Bronchial epithelial cell (primary cell): ENCODE measurements around the gene GOLGA5. TPM values are rescaled to one million over a fixed set of nuclear protein-coding genes. Genes with fewer than 3 reads are reported as not detected.
A peak's percentile ranks its signal among the peaks of the same experiment; 100 is the strongest.

ENCODE experiments used
- DNase-seq: peaks from one replicate; pipeline ENCODE4 v3.0.0-alpha.2; 2010; ENCODE audit warnings: low read depth
- FAIRE-seq: peaks from 2 replicates; lab custom pipeline; 2011; peaks lifted over from hg19 to GRCh38; lab: Jason Lieb, UNC
- H3K27me3 ChIP-seq: 2 replicates; pipeline ENCODE4 v1.5.1; 2011; ENCODE audit warnings: low read length; ENCODE audit not compliant: control insufficient read depth, insufficient read depth
- H3K36me3 ChIP-seq: 2 replicates; pipeline ENCODE4 v1.5.1; 2011; ENCODE audit warnings: low read length; ENCODE audit not compliant: control insufficient read depth, insufficient read depth
- H3K4me3 ChIP-seq: 2 replicates; pipeline ENCODE4 v1.5.1; 2011; ENCODE audit warnings: mild to moderate bottlenecking, low read depth, low read length, control low read depth
- total RNA-seq: library from RNA; depleted of rRNA; stranded (reverse); fragments of >200 nt; gene quantifications from 2 replicates; pipeline ENCODE4 v1.2.1, GENCODE V29; 2014
- TF ChIP-seq, protein P1 (sequence below): IDR thresholded peaks from 2 replicates; pipeline ENCODE4 v1.5.1; 2011; ENCODE audit warnings: mild to moderate bottlenecking, moderate library complexity, low read length, control low read depth, inconsistent platforms; ENCODE audit not compliant: insufficient read depth, severe bottlenecking

The GOLGA5 gene
- total RNA-seq, 1 donor from 2014 or later, result 41.9 TPM

GRCh38 chr14:92874962-92875661 is 81.0 kb downstream of the GOLGA5 start:
- Histone ChIP-seq H3K36me3 (no peaks in the 10 kb centered on the region), H3K27me3 (peaks cover 6% of the 10 kb centered on the region), H3K4me3 (no peak overlapping the region)
- FAIRE-seq, result no peak
- TF ChIP-seq, protein P1, sequence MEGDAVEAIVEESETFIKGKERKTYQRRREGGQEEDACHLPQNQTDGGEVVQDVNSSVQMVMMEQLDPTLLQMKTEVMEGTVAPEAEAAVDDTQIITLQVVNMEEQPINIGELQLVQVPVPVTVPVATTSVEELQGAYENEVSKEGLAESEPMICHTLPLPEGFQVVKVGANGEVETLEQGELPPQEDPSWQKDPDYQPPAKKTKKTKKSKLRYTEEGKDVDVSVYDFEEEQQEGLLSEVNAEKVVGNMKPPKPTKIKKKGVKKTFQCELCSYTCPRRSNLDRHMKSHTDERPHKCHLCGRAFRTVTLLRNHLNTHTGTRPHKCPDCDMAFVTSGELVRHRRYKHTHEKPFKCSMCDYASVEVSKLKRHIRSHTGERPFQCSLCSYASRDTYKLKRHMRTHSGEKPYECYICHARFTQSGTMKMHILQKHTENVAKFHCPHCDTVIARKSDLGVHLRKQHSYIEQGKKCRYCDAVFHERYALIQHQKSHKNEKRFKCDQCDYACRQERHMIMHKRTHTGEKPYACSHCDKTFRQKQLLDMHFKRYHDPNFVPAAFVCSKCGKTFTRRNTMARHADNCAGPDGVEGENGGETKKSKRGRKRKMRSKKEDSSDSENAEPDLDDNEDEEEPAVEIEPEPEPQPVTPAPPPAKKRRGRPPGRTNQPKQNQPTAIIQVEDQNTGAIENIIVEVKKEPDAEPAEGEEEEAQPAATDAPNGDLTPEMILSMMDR, result no peak
- DNase-seq, result no peak

DNA sequence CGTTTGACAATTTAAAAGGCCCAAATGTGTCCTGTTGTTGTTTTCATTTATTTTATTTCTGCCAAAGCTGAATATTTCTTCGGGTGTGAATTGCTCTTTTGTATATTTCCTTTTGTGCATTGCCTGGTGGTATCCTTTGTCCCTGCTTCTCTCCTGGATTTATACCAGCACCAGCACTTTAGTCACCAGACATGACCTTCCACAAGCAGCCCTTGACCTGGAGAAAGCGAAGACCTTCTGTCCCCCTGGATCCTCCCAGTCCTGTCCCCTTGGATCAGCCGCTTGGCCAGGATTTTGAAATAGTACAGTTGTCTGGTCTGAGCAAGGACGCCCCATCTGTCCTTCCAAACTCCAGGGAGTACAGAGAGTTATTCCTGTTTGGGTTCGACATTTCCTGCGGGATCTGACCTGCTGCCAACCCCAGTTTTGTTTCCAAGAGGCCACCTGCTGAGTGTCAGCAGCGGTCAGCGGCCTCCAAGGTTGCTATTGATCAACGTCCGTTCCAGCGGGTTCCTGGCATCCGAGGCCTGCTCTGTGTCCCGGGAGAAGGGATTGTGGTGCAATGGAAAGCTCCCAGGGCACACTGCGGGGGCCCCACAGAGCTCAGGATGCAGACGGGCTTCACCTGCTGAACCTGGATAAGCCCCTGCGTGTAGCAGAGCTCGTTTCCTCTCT is 83.8 kb downstream of the GOLGA5 start:
- TF ChIP-seq, protein P1, result no peak
- DNase-seq, result no peak
- Histone ChIP-seq H3K27me3 (peaks cover 6% of the 10 kb centered on the region), H3K36me3 (no peaks in the 10 kb centered on the region), H3K4me3 (no peak overlapping the region)
- FAIRE-seq, result no peak

- FAIRE-seq, result no peak
- DNase-seq, result peak; percentile 30
- Histone ChIP-seq H3K36me3 (no peaks in the 10 kb centered on the region), H3K27me3 (peaks cover 3% of the 10 kb centered on the region), H3K4me3 (no peak overlapping the region)
- TF ChIP-seq, protein P1, result no peak
Observed at GRCh38 chr14:92880351-92880750, 86.2 kb downstream of the GOLGA5 start.

- FAIRE-seq (peak; percentile 28), DNase-seq (peak; percentile 72)
- TF ChIP-seq, protein P1, result peak; percentile 66
- H3K27me3 ChIP-seq, result peaks cover 6% of the 10 kb centered on the region
- no peak overlapping the region for H3K4me3 ChIP-seq
- H3K36me3 ChIP-seq, result no peaks in the 10 kb centered on the region
Observed at GRCh38 chr14:92880851-92881250, 86.7 kb downstream of the GOLGA5 start.

DNA sequence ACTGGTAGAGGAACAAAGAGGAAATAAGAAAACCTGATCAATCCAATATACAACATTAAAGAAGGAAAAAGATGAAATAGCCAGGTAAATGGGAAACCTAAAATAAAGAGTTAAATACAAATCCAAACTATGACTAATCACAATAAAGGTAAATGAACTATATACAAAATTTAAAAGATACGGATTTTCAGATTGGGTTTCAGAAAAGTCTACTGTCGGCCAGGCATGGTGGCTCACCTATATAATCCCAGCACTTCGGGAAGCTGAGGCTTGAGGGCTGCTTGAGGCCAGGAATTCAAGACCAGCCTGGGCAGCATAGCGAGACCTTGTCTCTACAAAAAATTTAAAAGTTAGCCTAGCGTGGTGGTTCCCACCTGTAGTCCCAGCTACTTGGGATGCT is 89.0 kb downstream of the GOLGA5 start:
- peaks cover 9% of the 10 kb centered on the region for H3K27me3 ChIP-seq
- no peak overlapping the region for H3K4me3 ChIP-seq
- TF ChIP-seq, protein P1, result no peak
- no peaks in the 10 kb centered on the region for H3K36me3 ChIP-seq
- FAIRE-seq (no peak), DNase-seq (no peak)

DNA sequence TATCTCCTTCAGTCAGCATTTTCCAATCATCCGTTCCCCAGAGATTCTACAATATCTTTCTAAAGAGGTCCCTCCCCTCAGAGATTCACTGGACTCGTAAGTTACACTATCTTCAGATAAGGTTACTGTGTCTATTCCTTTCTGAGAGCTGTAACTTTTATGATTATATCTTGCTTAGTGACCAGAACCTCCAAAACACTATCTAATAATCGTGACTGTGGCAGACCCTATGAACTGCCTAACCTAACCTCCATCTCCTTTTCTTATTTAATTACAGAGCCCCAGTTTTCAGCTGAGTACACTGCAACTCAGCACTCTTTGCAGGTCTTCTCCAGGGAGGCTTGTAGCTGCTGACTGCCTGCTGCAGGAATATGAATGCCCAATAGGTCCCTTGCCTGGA is 90.3 kb downstream of the GOLGA5 start:
- H3K27me3 ChIP-seq, result peaks cover 9% of the 10 kb centered on the region
- FAIRE-seq, result no peak
- DNase-seq, result no peak

More for the DNA sequence above, 90.3 kb downstream of the GOLGA5 start:
- no peaks in the 10 kb centered on the region for H3K36me3 ChIP-seq
- no peak overlapping the region for H3K4me3 ChIP-seq
- TF ChIP-seq, protein P1, result no peak
